HepG2 (cell line): ENCODE measurements around the gene PSKH1. TPM values are rescaled to one million over a fixed set of nuclear protein-coding genes. Genes with fewer than 3 reads are reported as not detected.
A peak's percentile ranks its signal among the peaks of the same experiment; 100 is the strongest.

Source experiments
- AHR ChIP-seq: IDR thresholded peaks from 2 replicates; pipeline ENCODE4 v1.6.1; 2018; ENCODE audit warnings: missing genetic modification reagents, missing compliant biosample characterization
- ATF7-NPFF ChIP-seq: sonication (generic); formaldehyde crosslinking; IDR thresholded peaks from 2 replicates; pipeline ENCODE4 v1.8.1; 2023; ENCODE audit warnings: mild to moderate bottlenecking, low read depth, missing genetic modification reagents, moderate library complexity
- GPN1 ChIP-seq: sonication (generic); formaldehyde crosslinking; IDR thresholded peaks from 2 replicates; pipeline ENCODE4 v1.5.1; 2020; ENCODE audit warnings: missing genetic modification reagents, borderline replicate concordance
- HNRNPL ChIP-seq: fragments of 200-400 bp; formaldehyde crosslinking; IDR thresholded peaks from 2 replicates; pipeline ENCODE4 v1.6.1; 2017; ENCODE audit warnings: mild to moderate bottlenecking, low read depth, low read length
- LCORL ChIP-seq, 2 experiments: fragments of 450-650 bp in 1 of 2; sonication (generic) in 1 of 2; formaldehyde crosslinking in 1 of 2; IDR thresholded peaks; 2 replicates each; pipeline versions ENCODE4 v1.5.0 to v1.6.1; 2017 to 2020; ENCODE audit warnings: antibody characterized with exemption in 1 of 2, missing genetic modification reagents in 1 of 2
- NCOA2 ChIP-seq: sonication (generic); formaldehyde crosslinking; IDR thresholded peaks from 2 replicates; pipeline ENCODE4 v1.8.0; 2022; ENCODE audit warnings: inconsistent platforms
- ZBTB40 ChIP-seq, 2 experiments: fragments of 450-650 bp in 1 of 2; sonication (generic) in 1 of 2; formaldehyde crosslinking in 1 of 2; IDR thresholded peaks; 2 replicates each; pipeline versions ENCODE4 v1.6.1 to v1.8.0; 2016 to 2022; ENCODE audit warnings: antibody characterized with exemption in 1 of 2, mild to moderate bottlenecking in 1 of 2, missing genetic modification reagents in 1 of 2
- ZNF121 ChIP-seq: sonication (generic); formaldehyde crosslinking; IDR thresholded peaks from 2 replicates; pipeline ENCODE4 v1.5.0; 2020; ENCODE audit warnings: mild to moderate bottlenecking, missing genetic modification reagents
- ZNF136 ChIP-seq: sonication (generic); formaldehyde crosslinking; IDR thresholded peaks from 2 replicates; pipeline ENCODE4 v1.8.1; 2022; ENCODE audit warnings: low read depth, mild to moderate bottlenecking, moderate library complexity, missing genetic modification reagents
- ZNF569 ChIP-seq: sonication (generic); formaldehyde crosslinking; IDR thresholded peaks from 2 replicates; pipeline ENCODE4 v1.5.0; 2020; ENCODE audit warnings: mild to moderate bottlenecking, missing genetic modification reagents, moderate library complexity, borderline replicate concordance
- ZNF639 ChIP-seq: conservative IDR thresholded peaks from 2 replicates; pipeline ENCODE4 v1.6.1; 2018; ENCODE audit warnings: missing genetic modification reagents
- ZUFSP ChIP-seq: sonication (generic); formaldehyde crosslinking; IDR thresholded peaks from 2 replicates; pipeline ENCODE4 v1.9.0; 2021; ENCODE audit warnings: missing genetic modification reagents, mild to moderate bottlenecking, borderline replicate concordance
- polyA plus RNA-seq, 8 experiments: library from polyadenylated mRNA; depleted of rRNA in 3 of 8; stranded (reverse) in 7 of 8; unstranded in 1 of 8; fragments of >200 nt; fragmentation: Illumina TruSeq in 4 of 8; extraction: Trizol in 4 of 8; gene quantifications; 2 replicates each; pipeline versions ENCODE4 v1.2.1 to v1.2.3, GENCODE V29; 2011 to 2016; ENCODE audit warnings: low read depth in 4 of 8, missing spikeins in 1 of 8, mixed read lengths in 1 of 8; ENCODE audit not compliant: insufficient read depth in 1 of 8
- total RNA-seq, 5 experiments: library from RNA; depleted of rRNA; stranded (reverse); fragments of >200 nt; fragmentation: Illumina TruSeq; extraction: Trizol; gene quantifications; 2 replicates each; pipeline ENCODE4 v1.2.3, GENCODE V29; 2016; ENCODE audit warnings: low read depth in 1 of 5
- TF ChIP-seq, protein P1 (sequence below): sonication (generic); formaldehyde crosslinking; IDR thresholded peaks from 2 replicates; pipeline ENCODE4 v1.8.1; 2022; ENCODE audit warnings: low read depth, mild to moderate bottlenecking, missing genetic modification reagents

PSKH1 gene
- total and polyA plus RNA-seq, 2 of the 13 experiments (the other 11 are each of a cell fraction or from before 2014, with no cell fraction given), result 8.4 to 19.1 TPM

GRCh38 chr16:67935101-67935401, 42.0 kb downstream of the PSKH1 start (continued):
- TF ChIP-seq ZNF136, result no peak
- peak; percentile 19; the same call in 1 of the 2 replicates for TF ChIP-seq ZNF121 (CRISPR knock-in tag)
- no peak for TF ChIP-seq AHR (CRISPR knock-in tag)
- no peak for TF ChIP-seq ZNF639 (CRISPR knock-in tag)
- TF ChIP-seq, protein P1, sequence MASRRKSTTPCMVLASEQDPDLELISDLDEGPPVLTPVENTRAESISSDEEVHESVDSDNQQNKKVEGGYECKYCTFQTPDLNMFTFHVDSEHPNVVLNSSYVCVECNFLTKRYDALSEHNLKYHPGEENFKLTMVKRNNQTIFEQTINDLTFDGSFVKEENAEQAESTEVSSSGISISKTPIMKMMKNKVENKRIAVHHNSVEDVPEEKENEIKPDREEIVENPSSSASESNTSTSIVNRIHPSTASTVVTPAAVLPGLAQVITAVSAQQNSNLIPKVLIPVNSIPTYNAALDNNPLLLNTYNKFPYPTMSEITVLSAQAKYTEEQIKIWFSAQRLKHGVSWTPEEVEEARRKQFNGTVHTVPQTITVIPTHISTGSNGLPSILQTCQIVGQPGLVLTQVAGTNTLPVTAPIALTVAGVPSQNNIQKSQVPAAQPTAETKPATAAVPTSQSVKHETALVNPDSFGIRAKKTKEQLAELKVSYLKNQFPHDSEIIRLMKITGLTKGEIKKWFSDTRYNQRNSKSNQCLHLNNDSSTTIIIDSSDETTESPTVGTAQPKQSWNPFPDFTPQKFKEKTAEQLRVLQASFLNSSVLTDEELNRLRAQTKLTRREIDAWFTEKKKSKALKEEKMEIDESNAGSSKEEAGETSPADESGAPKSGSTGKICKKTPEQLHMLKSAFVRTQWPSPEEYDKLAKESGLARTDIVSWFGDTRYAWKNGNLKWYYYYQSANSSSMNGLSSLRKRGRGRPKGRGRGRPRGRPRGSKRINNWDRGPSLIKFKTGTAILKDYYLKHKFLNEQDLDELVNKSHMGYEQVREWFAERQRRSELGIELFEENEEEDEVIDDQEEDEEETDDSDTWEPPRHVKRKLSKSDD (CRISPR knock-in tag), result 0 out of 2 replicates have a peak, but pooled peaks have one; percentile 12
- TF ChIP-seq GPN1, result no peak
- TF ChIP-seq ZUFSP (CRISPR knock-in tag), result no peak
- no peak for TF ChIP-seq ATF7-NPFF (CRISPR knock-in tag)
- TF ChIP-seq ZBTB40 (IDR thresholded peaks at IDR 0.05), result no peak
- TF ChIP-seq ZBTB40 (CRISPR knock-in tag; IDR thresholded peaks at IDR 0.05), result peak; percentile 51; the same call in 1 of the 2 replicates
- TF ChIP-seq NCOA2 (CRISPR knock-in tag), result no peak
- TF ChIP-seq HNRNPL, result no peak
- no peak for TF ChIP-seq LCORL (IDR thresholded peaks at IDR 0.05)
- TF ChIP-seq LCORL (CRISPR knock-in tag; IDR thresholded peaks at IDR 0.05), result peak; percentile 14; the same call in 1 of the 2 replicates
- no peak for TF ChIP-seq ZNF569
